GM18505 (cell line): ENCODE data around the gene LRTM1.

ENCODE experiments used
- ATAC-seq: cut with Tn5 transposase; IDR thresholded peaks from one replicate; pipeline ENCODE4 v1.9.1; 2021; ENCODE audit not compliant: unreplicated experiment
- POLR2A ChIP-seq: IDR thresholded peaks from 4 replicates; pipeline ENCODE4 v1.6.1; 2011; ENCODE audit warnings: borderline replicate concordance; ENCODE audit not compliant: insufficient read depth, insufficient read length; ENCODE audit errors: extremely low read depth

Gene LRTM1

GRCh38 chr3:54928046-54928770, at the start of gene LRTM1:
Gene LRTM1 (minus strand): TSS chr3:54928059. CDS start chr3:54927911, 148 bp downstream.
- no peak for TF ChIP-seq POLR2A
- ATAC-seq = no peak

GRCh38 chr3:54977439-54977838, 49.6 kb upstream of the LRTM1 start:
- TF ChIP-seq POLR2A = no peak

GRCh38 chr3:54970895-54971294, 43.0 kb upstream of the LRTM1 start:
- no peak for ATAC-seq
- no peak for TF ChIP-seq POLR2A

More at GRCh38 chr3:54977439-54977838, 49.6 kb upstream of the LRTM1 start:
- ATAC-seq = no peak

- TF ChIP-seq POLR2A = no peak
- no peak for ATAC-seq
Measured at GRCh38 chr3:54969652-54970051, 41.8 kb upstream of the LRTM1 start.

GRCh38 chr3:54968546-54969172, 40.8 kb upstream of the LRTM1 start:
- no peak for ATAC-seq

GRCh38 chr3:54967731-54968161, 39.9 kb upstream of the LRTM1 start:
- no peak for TF ChIP-seq POLR2A
- no peak for ATAC-seq

More at GRCh38 chr3:54968546-54969172, 40.8 kb upstream of the LRTM1 start:
- no peak for TF ChIP-seq POLR2A

- no peak for ATAC-seq
- TF ChIP-seq POLR2A = no peak
Measured at GRCh38 chr3:54966979-54967378, 39.1 kb upstream of the LRTM1 start.

GRCh38 chr3:54965746-54966145, 37.9 kb upstream of the LRTM1 start:
- ATAC-seq = no peak
- no peak for TF ChIP-seq POLR2A

- ATAC-seq = no peak
- TF ChIP-seq POLR2A = no peak
Measured at GRCh38 chr3:54964081-54964480, 36.2 kb upstream of the LRTM1 start.

- ATAC-seq = no peak
- TF ChIP-seq POLR2A = no peak
Measured at GRCh38 chr3:54963641-54964040, 35.8 kb upstream of the LRTM1 start.

- ATAC-seq = no peak
- TF ChIP-seq POLR2A = no peak
Measured at GRCh38 chr3:54962200-54962599, 34.3 kb upstream of the LRTM1 start.

- TF ChIP-seq POLR2A = no peak
- ATAC-seq = no peak
Measured at GRCh38 chr3:54960701-54961100, 32.8 kb upstream of the LRTM1 start.

GRCh38 chr3:54960082-54960481, 32.2 kb upstream of the LRTM1 start:
- TF ChIP-seq POLR2A = no peak
- no peak for ATAC-seq

- TF ChIP-seq POLR2A = no peak
- ATAC-seq = no peak
Measured at GRCh38 chr3:54957711-54958110, 29.9 kb upstream of the LRTM1 start.
